NB4 (cell line): ENCODE results near the gene SLC22A17.

ENCODE experiments used
- DNase-seq: peaks from one replicate; pipeline ENCODE4 v3.0.0; 2010; ENCODE audit warnings: low read depth
- H3K4me3 ChIP-seq: one replicate; pipeline ENCODE4 v1.5.1; 2011; ENCODE audit warnings: mild to moderate bottlenecking, low read depth, low read length, moderate library complexity
- MYC ChIP-seq: IDR thresholded peaks from 2 replicates; pipeline ENCODE4 v1.6.1; 2011; ENCODE audit warnings: low read depth, low read length
- POLR2A ChIP-seq: IDR thresholded peaks from 2 replicates; pipeline ENCODE4 v1.6.1; 2011; ENCODE audit warnings: mild to moderate bottlenecking; ENCODE audit not compliant: insufficient read length; ENCODE audit errors: extremely low read depth
- TF ChIP-seq, protein P1 (sequence below): IDR thresholded peaks from one replicate; pipeline ENCODE4 v1.5.1; 2012; ENCODE audit warnings: low read depth, low read length
- TF ChIP-seq, protein P2 (sequence below): IDR thresholded peaks from 2 replicates; pipeline ENCODE4 v1.6.1; 2011; ENCODE audit warnings: low read depth, low read length

SLC22A17 gene

DNA sequence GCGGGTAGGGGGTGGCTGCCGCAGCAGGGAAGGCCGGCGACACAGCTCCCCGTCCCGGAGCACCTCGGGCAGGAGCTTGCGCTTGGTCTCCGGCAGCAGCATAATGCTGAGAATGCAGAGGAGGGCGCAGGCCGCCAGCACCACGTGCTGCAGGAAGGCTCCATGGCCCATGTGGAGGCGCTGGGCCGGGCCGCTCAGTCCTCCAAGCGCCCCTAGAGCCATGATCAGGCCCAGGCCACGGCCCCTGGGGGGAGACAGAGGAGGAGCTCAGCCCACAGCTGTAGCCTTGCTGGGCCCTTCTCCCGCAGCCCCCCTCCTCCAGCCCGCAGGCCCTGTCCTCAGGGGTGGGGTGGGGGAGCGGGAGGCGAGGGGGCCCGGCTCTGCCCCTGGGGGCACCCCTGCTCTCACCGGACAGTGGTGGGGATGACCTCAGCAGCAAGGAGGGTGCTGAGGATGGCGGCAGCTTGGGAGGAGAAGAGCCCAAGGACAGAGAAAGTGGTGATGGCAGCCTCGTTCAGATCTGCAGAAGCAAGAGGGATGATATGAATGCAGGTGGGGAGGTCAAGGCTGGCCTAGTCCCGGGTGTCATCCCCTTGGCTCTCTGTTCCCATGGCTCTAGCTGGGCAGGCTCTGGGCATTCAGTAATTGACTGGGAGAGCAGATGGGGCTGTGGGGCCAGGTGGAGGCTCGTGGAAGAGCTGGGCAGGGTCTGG is 5.8 kb downstream of the SLC22A17 start:
- TF ChIP-seq, protein P1, sequence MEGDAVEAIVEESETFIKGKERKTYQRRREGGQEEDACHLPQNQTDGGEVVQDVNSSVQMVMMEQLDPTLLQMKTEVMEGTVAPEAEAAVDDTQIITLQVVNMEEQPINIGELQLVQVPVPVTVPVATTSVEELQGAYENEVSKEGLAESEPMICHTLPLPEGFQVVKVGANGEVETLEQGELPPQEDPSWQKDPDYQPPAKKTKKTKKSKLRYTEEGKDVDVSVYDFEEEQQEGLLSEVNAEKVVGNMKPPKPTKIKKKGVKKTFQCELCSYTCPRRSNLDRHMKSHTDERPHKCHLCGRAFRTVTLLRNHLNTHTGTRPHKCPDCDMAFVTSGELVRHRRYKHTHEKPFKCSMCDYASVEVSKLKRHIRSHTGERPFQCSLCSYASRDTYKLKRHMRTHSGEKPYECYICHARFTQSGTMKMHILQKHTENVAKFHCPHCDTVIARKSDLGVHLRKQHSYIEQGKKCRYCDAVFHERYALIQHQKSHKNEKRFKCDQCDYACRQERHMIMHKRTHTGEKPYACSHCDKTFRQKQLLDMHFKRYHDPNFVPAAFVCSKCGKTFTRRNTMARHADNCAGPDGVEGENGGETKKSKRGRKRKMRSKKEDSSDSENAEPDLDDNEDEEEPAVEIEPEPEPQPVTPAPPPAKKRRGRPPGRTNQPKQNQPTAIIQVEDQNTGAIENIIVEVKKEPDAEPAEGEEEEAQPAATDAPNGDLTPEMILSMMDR: no peak
- TF ChIP-seq MYC (no peak), POLR2A (no peak)
- TF ChIP-seq, protein P2, sequence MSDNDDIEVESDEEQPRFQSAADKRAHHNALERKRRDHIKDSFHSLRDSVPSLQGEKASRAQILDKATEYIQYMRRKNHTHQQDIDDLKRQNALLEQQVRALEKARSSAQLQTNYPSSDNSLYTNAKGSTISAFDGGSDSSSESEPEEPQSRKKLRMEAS: no peak
- DNase-seq: no peak
- no peak overlapping the region for H3K4me3 ChIP-seq

DNA sequence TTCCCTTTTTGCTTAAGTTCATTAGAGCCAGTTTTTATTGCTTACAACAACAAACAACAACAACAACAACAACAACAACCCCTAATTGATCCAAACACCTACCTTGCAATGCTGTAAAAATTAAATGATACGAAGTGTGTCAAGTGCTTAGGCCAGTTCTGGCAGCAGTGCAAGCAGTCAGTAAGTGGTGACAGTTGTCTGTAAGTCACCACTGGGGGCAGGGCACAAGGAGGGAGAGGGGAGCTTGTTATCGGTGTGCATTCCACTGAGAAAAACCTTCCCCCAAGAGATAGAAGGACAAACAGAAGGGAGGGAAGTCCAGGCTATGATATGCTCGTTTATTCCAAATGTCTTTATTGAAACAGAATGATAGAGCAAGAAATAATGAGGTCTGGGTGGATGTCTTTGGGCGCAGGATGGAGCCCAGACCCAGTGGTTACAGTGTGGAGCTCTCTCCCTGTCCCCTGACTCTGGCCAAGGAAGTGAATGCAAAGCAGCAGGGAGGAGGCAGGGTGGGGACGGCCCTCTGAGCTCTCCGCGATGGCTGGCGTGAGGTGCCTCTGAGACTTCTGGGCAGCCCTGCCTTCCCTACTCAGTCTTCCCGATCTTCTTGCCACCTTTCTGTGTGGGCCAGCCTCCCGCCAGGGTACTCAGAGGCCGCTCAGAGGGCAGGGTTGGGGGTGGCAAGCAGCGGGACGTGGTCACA is 6.5 kb downstream of the SLC22A17 start:
- TF ChIP-seq, protein P2: no peak
- no peak for TF ChIP-seq MYC
- TF ChIP-seq, protein P1: no peak
- DNase-seq: no peak
- no peak overlapping the region for H3K4me3 ChIP-seq

DNA sequence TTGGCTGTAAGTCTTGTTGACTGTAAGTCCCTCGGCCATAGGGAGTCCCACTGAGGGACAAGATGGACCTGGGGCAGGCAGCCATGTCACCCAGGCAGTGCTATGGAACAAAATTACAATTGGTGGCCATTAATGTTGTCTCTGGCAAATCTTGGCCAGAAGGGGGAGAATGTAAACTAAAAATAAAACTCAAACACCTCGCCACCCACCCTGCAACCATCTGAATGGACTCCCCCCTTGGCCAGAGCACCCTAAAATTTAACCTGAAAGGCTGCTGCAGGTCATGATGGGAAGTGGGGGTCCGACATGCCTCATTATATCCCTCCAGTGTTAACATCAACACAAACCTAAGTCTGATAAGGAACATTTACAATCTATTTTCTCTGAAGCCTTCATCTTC is 8.2 kb downstream of the SLC22A17 start:
- no peak for TF ChIP-seq MYC
- no peak for TF ChIP-seq POLR2A
- TF ChIP-seq, protein P1: no peak
- TF ChIP-seq, protein P2: no peak
- H3K4me3 ChIP-seq: no peak overlapping the region
- no peak for DNase-seq

DNA sequence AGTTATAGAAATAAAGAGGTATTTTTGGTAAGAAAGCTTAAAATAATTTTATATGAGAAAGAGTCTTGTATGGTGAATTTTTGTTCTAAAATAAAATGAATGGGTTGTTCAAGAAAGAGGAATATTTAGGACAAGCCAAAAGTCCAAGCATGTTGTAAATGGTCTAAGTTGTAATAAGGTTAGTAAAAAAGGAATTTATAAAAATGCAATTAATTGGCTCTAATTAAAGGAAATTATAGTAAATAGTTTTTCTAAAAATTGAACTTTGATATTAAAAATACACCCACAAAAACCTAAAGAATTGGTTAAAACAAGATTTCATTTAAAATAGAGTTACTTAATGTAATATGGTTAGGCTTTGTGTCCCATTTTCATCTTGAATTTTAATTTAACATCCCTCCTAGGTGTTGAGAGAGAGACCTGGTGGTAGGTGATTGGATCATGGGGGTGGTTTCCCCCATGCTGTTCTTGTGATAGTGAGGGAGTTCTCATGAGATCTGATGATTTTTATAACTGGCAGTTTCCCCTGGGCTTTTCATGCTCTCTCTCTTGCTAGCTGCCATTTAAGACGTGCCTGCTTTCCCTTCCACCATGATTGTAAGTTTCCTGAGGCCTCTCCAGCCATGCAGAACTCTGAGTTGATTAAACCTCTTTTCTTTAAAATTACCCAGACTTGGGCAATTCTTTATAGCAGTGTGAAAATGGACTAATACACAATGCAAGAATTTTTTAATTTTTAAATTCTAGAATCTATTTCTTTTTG is 13.0 kb downstream of the SLC22A17 start:
- H3K4me3 ChIP-seq: no peak overlapping the region
- no peak for DNase-seq
- TF ChIP-seq POLR2A (no peak), MYC (no peak)
- TF ChIP-seq, protein P1: no peak
- TF ChIP-seq, protein P2: no peak

DNA sequence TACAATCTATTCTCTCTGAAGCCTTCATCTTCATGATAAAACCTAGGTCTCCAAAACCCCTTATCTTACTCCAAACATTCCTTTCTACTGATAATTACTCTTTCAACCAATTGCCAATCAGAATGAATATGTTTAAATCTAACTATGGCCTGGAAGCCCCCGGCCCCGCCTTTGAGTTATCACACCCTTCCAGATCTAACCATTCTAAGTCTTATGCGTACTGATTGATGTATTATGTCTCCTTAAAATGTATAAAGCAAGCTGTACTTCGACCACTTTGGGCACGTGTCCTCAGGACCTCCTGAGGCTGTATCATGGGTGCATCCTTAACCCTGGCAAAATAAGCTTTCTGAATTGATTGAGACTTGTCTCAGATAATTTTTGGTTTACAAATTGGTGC is 17.1 kb downstream of the SLC22A17 start:
- H3K4me3 ChIP-seq: no peak overlapping the region
- TF ChIP-seq, protein P1: no peak
- TF ChIP-seq POLR2A (no peak), MYC (no peak)
- TF ChIP-seq, protein P2: no peak
- no peak for DNase-seq
